ENCODE measurements around the gene GLIPR1L2.
A peak's percentile ranks its signal among the peaks of the same experiment; 100 is the strongest.
"Not testable (repeated sequence)": the region's sequence is repeated elsewhere in the genome, so short reads cannot be mapped to it uniquely, and the experiment has no call there.

GLIPR1L2 gene

DNA sequence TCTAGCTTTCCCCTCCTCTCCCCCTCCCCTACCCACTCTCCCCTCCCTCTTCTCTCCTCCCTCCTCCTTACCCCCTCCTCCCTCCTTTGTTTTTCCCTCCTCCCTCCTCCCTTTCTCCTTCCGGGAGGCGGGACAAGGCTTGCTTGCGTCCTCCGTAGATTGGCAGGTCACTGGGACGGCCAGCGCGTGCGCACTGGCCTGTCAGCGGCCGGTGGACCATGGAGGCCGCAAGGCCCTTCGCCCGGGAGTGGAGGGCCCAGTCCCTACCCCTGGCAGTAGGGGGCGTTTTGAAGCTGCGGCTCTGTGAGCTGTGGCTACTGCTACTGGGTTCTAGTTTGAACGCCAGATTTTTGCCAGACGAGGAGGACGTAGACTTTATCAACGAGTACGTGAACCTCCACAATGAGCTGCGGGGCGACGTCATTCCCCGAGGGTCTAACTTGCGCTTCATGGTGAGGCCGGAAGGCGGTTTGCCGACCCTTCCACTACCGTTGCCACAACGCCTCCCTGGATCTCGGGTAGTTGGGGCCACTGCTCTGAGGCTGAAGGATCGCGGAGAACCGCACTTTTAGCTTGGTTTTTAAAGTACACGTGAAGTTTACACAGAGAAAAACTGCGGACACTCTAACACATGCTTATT, at the start of gene GLIPR1L2:
GLIPR1L2 (plus strand) TSS at position 191 of the 640 bp plus-strand sequence; CDS start at position 219, 28 bp downstream.
- DNase-seq = peak; percentile 92

DNA sequence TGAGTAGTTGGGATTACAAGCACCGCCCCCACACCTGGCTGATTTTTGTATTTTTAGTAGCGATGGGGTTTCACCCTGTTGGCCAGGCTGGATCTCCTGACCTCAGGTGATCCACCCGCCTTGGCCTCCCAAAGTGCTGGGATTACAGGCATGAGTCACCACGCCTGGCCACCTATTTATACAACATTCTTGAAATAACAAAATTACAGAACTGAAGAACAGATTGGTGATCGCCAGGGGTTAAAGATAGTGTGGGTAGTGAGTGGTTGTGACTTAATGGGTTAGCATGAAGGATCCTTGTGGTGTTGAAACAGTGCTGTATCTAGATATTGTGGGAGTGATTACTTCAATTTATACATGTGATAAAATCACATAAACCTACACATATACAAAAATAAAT, 49.0 kb upstream of the GLIPR1L2 start:
- no peak for DNase-seq

DNA sequence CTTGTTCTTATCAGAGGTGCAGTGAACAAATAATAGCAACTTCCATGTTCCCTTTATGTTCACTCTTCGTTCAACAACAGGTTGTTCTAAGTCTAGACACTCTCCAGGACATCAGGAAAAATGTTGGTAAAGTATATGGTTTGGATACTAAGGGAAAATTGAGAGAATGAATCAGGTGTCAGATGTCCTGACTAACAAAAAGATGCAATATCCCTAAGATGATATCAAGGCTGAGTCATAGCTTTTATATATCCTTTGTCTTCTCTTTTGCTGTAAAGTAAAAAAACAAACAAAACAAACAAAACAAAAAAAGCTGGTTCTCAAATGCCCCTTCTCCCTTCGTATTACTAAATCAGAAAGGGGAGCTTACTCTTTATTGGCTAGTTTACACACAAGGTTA, 45.4 kb upstream of the GLIPR1L2 start:
- no peak for DNase-seq

DNA sequence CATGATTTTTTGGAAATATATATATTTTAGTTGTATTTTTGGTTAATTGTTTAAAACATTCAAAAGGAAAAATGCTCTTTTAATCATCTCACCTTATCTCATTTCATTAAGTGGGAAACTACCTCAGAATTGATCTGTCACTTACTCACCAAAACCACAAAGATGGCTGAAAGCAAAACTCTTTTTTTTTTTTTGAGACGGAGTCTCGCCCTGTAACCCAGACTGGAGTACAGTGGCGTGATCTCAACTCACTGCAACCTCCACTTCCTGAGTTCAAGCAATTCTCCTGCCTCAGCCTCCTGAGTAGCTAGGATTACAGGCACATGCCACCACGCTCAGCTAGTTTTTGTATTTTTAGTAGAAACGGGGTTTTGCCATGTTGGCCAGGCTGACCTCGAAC, 44.7 kb upstream of the GLIPR1L2 start:
- DNase-seq = not testable (repeated sequence)

DNA sequence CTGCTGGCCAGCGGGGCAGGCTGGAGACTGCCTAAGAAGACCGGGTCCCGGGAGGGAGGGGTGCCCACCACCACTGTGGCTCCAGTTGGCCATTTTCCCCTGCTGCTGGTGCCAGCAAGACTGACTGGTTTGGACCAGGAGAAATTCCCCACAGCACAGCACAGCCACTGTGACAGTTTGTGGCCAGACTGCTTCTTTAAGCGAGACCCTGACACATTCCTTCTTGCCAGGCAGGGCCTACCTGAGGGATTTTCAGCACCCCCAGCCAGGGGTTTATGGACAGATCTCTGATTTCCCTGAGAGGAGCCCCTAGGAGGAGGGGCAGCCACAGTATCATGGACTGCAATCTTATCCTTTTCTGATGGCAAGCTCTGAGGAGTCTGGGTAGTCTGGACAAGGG, 40.9 kb upstream of the GLIPR1L2 start:
- no peak for DNase-seq

DNA sequence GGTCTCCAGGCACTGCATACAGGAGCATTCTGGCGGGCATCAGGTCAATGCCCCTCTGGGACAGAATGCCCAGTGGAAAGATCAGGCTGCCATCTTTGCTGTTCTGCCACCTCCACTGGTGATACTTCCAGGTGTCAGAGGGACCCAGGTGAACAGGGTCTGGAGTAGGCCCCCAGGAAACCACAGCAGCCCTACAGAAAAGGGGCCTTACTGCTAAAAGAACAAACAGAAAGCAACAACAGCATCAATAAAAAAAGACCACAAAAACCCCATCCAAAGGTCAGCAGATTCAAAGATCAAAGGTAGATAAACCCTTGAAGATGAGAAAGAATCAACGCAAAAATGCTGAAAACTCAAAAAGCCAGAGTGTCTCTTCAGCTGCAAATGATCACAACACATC, 40.5 kb upstream of the GLIPR1L2 start:
- no peak for DNase-seq

DNA sequence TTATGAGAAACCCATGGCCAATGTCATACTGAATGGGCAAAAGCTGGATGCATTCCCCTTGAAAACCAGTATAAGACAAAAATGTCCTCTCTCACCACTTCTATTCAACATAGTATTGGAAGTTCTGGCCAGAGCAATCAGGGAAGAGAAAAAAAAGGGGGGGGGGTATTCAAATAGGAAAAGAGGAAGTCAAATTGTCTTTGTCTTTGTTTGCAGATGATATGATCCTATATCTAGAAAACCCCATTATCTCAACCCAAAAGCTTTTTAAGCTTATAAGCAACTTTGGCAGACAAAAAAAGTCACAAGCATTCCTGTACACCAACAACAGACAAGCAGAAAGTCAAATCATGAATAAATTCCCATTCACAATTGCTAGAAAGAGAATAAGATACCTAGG, 36.9 kb upstream of the GLIPR1L2 start:
- no peak for DNase-seq

DNA sequence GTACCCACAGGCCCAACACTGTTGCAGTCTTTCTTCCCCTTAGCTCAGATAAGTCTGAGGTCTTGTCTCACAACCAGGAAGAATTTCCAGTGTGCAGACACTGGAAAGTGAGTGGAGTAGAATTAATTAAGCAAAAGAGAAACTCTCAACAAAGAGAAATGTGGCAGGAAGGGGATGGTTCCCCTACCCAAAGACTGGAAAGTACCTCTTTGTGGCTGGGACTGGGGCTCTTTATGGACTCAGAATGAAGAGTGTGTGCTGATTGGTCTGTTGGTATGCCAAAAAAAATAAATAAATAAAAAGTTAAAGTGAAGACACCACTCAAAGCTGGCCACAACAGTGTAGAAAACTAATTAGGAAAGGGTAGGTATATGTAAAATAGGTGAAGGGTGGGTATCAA, 30.0 kb upstream of the GLIPR1L2 start:
- no peak for DNase-seq

DNA sequence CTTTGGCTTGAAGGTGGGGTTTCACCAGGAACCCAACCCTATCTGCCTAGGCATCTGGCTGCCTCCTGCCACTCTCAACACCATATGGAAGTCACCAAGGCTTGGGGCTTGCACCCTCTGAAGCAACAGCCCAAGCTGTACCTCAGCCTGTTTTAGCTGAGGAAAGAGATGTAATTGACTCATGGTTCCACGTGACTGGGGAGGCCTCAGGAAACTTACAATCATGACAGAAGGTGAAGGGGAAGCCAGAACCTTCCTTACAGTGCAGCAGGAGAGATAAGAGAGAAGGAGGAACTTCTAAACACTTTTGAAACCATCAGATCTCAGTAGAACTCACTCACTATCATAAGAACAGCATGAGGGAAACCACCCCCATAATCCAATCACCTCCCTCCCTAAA, 29.5 kb upstream of the GLIPR1L2 start:
- DNase-seq = no peak

DNA sequence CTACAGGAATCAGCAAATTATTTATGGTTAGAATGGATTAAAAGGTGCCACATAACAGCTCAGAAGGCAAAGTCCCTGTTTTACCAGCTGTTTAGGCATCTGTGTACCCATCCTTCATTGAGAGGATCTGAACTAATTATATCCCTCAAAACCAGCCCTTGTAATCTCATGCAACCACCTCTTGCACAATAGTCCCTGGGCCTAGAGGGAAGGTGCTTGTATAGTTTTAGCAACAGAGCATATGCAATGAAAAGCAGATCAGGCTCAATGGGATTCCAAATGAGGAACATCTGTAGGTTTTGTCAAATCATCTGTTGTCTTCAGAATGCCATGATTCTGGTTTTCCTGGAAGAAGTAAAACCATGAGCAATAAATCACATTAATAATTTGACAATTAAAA, 26.0 kb upstream of the GLIPR1L2 start:
- DNase-seq = no peak

DNA sequence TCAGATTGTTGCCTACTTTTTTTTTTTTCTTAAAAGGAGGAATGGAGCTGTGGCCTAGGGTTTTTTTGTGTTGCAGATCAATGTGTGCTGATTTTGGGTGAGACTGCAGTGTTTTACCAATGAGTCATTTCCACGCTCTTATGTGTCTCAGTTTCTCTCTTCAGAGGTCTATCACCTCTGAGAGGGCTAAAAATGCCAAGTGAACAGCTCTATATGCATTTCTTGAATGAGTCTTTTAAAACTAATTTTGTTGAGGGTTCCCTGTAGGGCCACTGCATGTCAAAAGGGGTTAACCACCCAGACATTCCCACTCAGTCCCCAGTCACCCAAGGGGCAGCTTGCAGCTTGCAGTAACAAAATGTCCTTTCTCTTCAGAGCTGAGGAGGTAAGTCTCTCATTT, 24.3 kb upstream of the GLIPR1L2 start:
- no peak for DNase-seq

DNA sequence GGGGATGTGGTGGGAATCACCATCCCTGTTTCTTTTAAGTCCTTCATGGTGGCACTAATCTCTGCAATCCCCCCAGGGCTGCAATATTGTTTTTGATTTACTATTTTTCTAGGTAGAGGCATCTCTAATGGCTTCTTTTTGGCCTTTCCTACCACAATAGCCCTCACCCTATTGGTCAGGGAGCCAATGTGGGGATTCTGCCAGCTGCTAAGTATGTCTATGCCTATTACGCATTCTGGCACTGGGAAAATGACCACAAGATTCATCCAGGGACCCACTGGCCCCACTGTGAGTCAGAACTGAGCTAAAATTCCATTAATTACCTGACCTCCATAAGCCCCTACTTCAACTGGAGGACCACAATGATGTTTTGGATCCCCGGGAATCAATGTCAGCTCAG, 15.9 kb upstream of the GLIPR1L2 start:
- DNase-seq = no peak

DNA sequence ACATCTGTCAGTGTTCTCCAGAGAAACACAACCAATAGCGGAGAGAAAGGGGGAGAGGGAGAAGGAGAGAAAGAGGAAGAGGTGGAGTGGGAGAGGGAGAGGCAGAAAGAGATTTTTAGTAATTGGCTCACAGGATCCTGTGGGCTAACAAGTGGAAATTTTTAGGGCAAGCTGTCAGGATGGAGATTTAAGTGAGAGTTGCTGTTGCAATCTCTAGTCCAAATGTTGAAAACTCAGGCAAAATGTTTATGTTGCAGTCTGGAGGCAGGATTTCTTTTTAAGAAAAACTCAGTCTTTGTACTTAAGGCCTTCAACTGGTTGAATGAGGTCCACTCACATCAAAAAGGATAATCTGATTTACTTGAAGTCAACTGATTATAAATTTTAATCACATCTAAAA, 12.5 kb upstream of the GLIPR1L2 start:
- DNase-seq = no peak

DNA sequence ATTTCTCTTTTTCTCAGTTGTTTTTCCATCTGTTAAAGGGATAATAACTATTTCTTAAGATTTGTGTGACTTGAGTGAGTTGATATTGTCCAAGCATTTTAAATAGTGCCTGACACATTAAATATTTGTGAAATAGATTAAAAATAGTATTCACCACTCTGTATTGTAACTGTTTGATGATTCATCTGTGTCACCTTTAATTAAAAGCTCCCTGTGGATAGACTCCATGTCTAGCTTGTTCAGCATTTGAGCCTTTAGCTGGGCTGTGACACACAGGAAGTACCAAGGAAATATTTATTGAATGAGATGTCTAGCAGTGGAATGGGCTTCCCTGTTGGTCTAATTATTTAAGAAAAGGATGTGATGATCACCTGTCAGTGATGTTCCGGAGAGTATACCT, 1.8 kb upstream of the GLIPR1L2 start:
- peak; percentile 23 for DNase-seq

DNA sequence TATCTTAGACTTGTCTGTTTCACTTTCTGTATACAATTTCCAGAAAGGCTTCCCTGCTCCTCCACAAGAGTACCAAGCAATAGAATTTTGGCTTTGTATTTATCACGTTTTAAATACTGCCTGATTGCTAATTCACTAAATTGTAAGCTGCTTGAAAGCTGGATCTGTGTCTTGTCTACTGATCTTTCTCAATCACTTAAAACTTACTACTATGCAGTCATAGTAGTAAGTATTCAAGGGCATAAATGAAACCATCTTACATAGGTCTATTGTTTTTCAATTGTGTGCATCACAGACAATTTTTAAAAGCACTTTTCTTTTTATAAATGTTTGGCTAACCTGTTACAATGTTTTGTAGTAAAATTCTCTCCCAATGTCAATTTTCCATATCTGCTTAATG, 1.2 kb upstream of the GLIPR1L2 start:
- no peak for DNase-seq

DNA sequence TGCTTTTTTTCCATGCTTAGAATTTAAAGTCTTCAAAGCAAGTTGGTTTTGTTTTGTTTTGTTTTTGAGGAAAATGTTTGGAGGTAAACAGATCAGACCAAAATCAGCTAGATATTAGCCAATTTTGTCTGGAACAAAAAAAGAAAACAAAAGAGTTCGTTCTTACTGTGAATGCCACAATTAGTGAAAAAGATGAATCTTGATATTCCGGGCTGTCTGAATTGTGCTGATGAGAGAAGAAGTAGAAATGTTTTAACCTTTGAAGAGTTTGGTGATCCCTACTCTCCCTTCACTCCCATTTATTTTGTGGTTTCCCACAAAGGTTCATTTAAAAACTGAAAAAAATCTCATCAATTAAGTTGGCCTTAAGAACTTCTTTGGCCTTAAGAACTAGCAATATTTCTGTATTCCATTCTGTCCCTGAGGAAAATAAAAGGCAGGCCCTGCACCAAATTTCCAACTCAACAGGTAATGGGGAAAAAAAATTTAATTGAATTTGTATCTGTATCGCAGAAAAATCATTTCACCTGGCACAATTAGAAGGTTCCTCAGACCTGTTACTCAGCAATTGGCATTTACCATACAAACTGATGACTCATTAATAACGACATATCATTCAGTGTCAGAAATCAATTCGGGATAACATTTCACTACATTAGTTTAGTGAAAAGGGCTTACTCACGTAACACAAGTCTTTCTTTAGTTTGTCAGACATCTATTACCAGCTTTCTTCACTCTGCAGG, 562 bp upstream of the GLIPR1L2 start:
- no peak for DNase-seq

DNA sequence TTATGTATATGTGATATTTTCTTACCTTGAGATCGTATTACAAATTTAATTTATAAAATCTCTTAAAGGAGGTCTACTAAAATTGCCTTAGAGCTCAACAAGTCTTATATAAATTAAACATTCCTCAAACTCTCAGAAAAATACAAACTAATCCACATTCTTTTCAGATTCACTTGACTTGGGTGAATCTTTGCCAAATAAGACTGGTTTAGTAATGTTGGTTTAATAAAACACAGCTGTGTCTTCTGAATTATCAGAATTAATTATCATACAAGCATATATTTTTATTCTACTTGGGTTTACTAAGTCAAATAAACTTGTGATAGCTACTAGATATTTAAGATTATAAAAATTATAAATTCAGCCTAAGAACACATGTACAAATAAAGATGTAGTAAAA, 13.3 kb downstream of the GLIPR1L2 start:
- no peak for DNase-seq

DNA sequence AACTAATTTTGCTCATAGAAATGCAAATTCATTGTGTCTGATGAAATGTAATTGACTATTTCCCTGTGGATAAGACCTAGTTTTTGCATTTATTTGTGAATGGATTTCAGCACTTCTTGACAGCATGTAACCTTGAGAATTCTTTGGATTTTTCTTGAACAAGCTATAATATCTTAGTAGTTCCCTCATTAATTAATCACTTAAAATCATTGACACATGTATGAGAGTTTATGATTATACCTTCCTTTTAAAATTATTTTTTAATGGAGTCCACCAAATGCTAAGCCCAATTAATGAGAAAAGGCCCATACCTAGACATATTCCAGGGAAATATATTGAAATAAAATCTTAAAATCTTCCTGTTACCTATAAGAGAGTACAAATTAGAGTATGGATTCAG, 16.8 kb downstream of the GLIPR1L2 start:
- DNase-seq = no peak

DNA sequence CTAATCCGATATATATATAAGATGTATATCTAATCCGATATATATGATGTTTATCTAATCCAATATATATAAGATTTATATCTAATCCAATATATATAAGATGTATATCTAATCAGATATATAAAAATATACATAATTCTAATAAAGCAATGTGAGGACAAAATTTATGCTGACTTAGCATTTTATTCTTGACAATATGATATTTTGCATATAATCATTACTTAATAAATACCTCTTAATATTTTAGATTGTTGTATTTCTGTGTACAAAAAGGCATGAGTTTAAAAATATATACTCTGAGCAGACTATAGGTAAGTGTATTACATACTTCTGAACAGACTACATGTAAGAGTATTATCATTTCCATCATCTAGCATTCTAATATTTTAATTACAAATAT, 18.9 kb downstream of the GLIPR1L2 start:
- DNase-seq = no peak

DNA sequence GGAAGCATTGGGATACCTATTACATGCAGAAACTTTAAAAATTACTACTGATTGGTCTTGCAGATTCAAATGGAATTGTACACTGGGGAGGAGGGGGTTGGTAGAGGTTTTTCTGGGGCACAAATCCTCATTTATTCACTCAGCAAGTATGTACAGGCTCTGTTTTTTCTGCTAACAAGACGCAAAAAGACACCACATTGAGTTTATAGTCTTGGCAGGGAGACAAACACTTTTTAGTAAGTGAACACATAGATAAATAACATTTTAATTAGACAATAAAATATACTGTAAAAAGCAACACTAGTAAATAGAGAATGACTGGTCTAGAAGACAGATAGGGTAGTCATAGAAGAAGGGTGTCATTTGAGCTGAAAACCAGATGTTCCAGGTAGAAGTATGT, 23.8 kb downstream of the GLIPR1L2 start:
- DNase-seq = no peak

DNA sequence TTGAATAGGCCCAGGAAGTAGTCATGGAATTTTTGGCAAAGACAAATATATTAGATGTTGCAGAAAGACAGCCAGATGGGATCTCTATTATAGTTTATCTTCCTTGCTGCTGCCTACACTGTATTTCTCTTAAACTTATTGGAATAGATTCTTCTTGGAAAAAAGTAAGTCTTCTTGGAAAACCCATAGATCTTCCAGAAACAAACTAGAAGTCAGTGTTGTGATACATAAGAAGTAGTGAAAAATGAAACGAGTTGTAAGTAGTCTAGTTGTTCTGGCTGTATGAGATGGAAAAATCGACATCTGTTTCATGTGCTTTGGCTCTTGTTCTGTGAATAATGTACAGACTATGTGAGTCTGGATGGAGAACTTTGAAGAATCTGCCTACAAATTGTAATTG, 29.0 kb downstream of the GLIPR1L2 start:
- DNase-seq = no peak

DNA sequence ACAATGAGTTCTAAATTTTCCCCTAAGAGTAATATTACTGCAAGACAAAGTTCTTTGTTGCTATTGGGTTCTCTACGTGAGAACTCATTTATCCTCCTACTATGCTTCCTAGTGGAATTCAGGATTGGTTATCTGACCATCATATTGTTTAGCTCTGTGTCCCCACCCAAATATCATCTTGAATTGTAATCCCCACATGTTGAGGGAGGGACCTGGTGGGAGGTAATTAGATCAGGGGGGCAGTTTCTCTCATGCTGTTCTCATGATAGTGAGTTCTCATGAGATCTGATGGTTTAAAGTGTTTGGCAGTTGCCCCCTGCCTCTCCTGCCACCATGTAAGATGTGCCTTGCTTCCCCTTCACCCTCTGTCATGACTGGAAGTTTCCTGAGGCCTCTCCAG, 36.6 kb downstream of the GLIPR1L2 start:
- no peak for DNase-seq

DNA sequence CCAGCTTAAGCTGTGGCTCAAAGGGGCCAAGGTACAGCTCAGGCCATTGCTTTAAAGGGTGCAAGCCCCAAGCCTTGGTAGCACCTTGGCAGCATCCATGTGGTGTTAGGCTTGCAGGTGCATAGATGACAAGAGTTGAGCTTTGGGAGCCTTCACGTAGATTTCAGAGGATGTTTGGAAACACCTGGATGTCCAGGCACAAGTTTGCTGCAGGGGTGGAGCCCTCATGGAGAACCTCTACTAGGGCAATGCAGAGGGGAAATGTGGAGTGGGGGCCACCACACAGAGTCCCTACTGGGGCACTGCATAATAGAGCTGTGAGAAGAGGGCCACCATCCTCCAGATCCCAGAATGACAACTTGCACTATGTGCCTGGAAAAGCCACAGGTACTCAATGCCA, 37.9 kb downstream of the GLIPR1L2 start:
- DNase-seq = no peak

DNA sequence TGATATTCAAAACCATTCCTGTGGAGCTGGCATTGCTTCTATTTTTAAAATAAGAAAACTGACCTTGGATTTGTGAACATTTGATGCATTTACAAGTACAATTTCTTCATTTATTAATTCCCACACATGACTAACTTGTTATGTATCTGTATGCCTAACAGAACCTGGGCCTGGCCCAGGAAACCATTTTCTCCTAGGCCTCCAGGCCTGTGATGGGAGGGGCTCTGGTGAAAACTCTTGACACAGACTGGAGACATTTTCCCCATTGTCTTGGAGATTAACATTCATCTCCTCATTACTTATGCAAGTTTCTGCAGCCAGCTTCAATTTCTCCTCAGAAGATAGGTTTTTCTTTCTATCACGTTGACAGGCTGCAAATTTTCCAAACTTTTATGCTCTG, 42.0 kb downstream of the GLIPR1L2 start:
- DNase-seq = no peak

DNA sequence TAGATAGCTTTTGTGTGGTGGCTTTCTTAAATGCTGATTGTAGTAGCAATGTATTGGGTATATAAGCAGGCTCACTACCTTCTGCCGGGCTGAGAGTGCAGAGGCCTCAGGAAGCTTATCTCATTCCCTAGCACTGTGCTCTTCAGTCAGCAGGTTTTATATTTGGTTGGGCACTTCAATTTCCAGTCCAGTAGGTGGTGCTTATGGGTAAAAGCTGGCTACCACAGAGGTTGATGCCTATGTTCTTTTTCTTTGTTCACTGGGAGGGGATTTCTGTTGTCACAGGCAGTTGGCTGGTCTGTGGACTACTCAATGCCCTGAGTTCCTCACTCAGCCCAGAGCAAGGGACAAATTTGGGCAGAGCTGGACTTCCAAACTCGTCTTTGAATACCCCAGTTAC, 46.7 kb downstream of the GLIPR1L2 start:
- no peak for DNase-seq

All from NCI-H748 treated with DMSO at 0.1 percent for 48 hours (cell line).